HG03342 (cell line): ENCODE data around the gene TEX261.
"Not testable (repeated sequence)": the region's sequence is repeated elsewhere in the genome, so short reads cannot be mapped to it uniquely, and the experiment has no call there.

Experiments used
- ATAC-seq: cut with Tn5 transposase; IDR thresholded peaks from one replicate; pipeline ENCODE4 v1.9.1; 2021; ENCODE audit warnings: mild to moderate bottlenecking, moderate library complexity; ENCODE audit not compliant: unreplicated experiment

Gene TEX261

GRCh38 chr2:70994699-70995425 is at the start of gene TEX261:
Gene TEX261, minus strand, starts transcription at chr2:70994873. Its CDS starts 116 bp downstream, at chr2:70994757.
- ATAC-seq = peak; percentile 96

- ATAC-seq = no peak
These were observed 49.1 kb upstream of the TEX261 start for GRCh38 chr2:71043531-71044407.

- no peak for ATAC-seq
These were observed 47.6 kb upstream of the TEX261 start for GRCh38 chr2:71042287-71042686.

- not testable (repeated sequence) for ATAC-seq
These were observed 41.6 kb upstream of the TEX261 start for GRCh38 chr2:71036296-71036695.

GRCh38 chr2:71023553-71024243 is 29.0 kb upstream of the TEX261 start:
- not testable (repeated sequence) for ATAC-seq

GRCh38 chr2:71021394-71021793 is 26.7 kb upstream of the TEX261 start:
- not testable (repeated sequence) for ATAC-seq

GRCh38 chr2:71019989-71020388 is 25.3 kb upstream of the TEX261 start:
- ATAC-seq = not testable (repeated sequence)

GRCh38 chr2:71018625-71019024 is 24.0 kb upstream of the TEX261 start:
- ATAC-seq = no peak

- ATAC-seq = not testable (repeated sequence)
These were observed 17.1 kb upstream of the TEX261 start for GRCh38 chr2:71011786-71012185.

GRCh38 chr2:71008342-71008741 is 13.7 kb upstream of the TEX261 start:
- no peak for ATAC-seq

- ATAC-seq = no peak
These were observed 12.5 kb upstream of the TEX261 start for GRCh38 chr2:71006955-71007799.

GRCh38 chr2:71006323-71006722 is 11.7 kb upstream of the TEX261 start:
- ATAC-seq = no peak

GRCh38 chr2:71005271-71006202 is 10.9 kb upstream of the TEX261 start:
- no peak for ATAC-seq

GRCh38 chr2:71004857-71005256 is 10.2 kb upstream of the TEX261 start:
- no peak for ATAC-seq

- no peak for ATAC-seq
These were observed 9.5 kb upstream of the TEX261 start for GRCh38 chr2:71003966-71004755.

GRCh38 chr2:71003396-71003795 is 8.7 kb upstream of the TEX261 start:
- no peak for ATAC-seq

- ATAC-seq = no peak
These were observed 7.4 kb upstream of the TEX261 start for GRCh38 chr2:71001981-71002570.

- ATAC-seq = no peak
These were observed 6.9 kb upstream of the TEX261 start for GRCh38 chr2:71001592-71001927.
